NCI-H524 treated with DMSO at 0.1 percent for 48 hours (cell line): Measurements from ENCODE around the gene PCDHB9.

Source experiments
- DNase-seq: peaks from one replicate; lab custom pipeline; 2025; lab: John Stamatoyannopoulos, UW

PCDHB9 gene

DNA sequence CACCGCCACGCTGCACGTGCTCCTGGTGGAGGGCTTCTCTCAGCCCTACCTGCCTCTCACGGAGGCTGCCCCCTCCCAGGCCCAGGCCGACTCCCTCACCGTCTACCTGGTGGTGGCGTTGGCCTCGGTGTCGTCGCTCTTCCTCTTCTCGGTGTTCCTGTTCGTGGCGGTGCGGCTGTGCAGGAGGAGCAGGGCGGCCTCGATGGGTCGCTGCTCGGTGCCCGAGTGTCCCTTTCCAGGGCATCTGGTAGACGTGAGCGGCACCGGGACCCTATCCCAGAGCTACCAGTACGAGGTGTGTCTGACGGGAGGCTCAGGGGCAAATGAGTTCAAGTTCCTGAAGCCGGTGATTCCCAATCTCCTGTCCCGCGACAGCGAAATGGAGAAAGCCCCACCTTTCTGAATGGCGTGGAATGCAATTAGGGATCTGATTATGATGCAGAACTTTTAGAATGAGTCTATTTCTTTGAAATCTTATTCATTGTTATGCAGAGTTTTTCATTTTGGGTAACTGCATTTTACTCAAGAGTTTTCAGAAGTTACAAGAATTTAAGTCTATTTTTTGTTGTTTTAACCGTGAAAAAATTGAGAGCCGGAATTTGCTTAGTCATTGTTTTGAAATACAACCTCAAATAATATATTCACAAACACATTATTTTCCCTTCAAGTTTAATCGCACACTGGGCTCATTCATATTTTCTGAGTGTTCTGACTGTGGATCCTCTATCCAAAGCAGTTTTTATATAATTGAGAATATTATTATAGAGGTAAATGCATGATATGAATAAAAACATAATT is 49.8 kb downstream of the PCDHB9 start:
- DNase-seq: no peak
